B cell (primary cell): ENCODE results near the gene FANCL. TPM values are rescaled to one million over a fixed set of nuclear protein-coding genes. Genes with fewer than 3 reads are reported as not detected.

ENCODE experiments used
- ATAC-seq: fragments of 200-7000 bp; cut with Tn5 transposase; one replicate; pipeline ENCODE4 v1.10.0; 2021; ENCODE audit warnings: low read depth, mild to moderate bottlenecking, moderate number of reproducible peaks, moderate library complexity
- CTCF ChIA-PET: fragments of 350-600 bp; sonication (Branson Sonifier 250); formaldehyde crosslinking; loops from one replicate; lab custom pipeline; 2021; ENCODE audit warnings: antibody characterized with exemption, inconsistent platforms; lab: Charles Lee
- POLR2A ChIA-PET: fragments of 350-600 bp; sonication (Branson Sonifier 250); formaldehyde crosslinking; loops from one replicate; lab custom pipeline; 2021; ENCODE audit warnings: antibody characterized with exemption; lab: Charles Lee
- DNase-seq: peaks from one replicate; pipeline ENCODE4 v3.0.0; 2013
- H2AFZ ChIP-seq: 2 replicates; pipeline ENCODE4 v1.6.1; 2012; ENCODE audit warnings: mild to moderate bottlenecking, low read depth, low read length; ENCODE audit not compliant: insufficient read depth, poor library complexity, severe bottlenecking
- H3K27ac ChIP-seq, 2 donors: 1 replicate in 1 of 2; 2 replicates in 1 of 2; pipeline ENCODE4 v1.5.1; 2012 to 2013; ENCODE audit warnings: low read length in 2 of 2, mild to moderate bottlenecking in 2 of 2, moderate library complexity in 1 of 2
- H3K27me3 ChIP-seq, 4 experiments: fragments of 200-600 bp in 1 of 4; sonication (generic) in 1 of 4; replicated peaks in 1 of 4; 1 replicate in 2 of 4; 2 replicates in 2 of 4; pipeline versions ENCODE4 v1.6.1 to v1.7.0; 2013 to 2016; ENCODE audit warnings: low read length in 3 of 4, mild to moderate bottlenecking in 2 of 4, mixed read lengths in 1 of 4, moderate library complexity in 1 of 4; ENCODE audit not compliant: insufficient read depth in 4 of 4, control insufficient read depth in 3 of 4; ENCODE audit errors: control extremely low read depth in 1 of 4
- H3K36me3 ChIP-seq, 2 experiments: replicated peaks in 1 of 2; 1 replicate in 1 of 2; 2 replicates in 1 of 2; pipeline versions ENCODE4 v1.6.1 to v1.7.1; 2013; ENCODE audit warnings: low read length in 1 of 2; ENCODE audit not compliant: insufficient read depth in 2 of 2, control insufficient read depth in 1 of 2; ENCODE audit errors: control extremely low read depth in 1 of 2, extremely low read depth in 1 of 2
- H3K4me1 ChIP-seq, 2 donors: fragments of 200-600 bp in 1 of 2; sonication (generic) in 1 of 2; 1 replicate in 1 of 2; 2 replicates in 1 of 2; pipeline versions ENCODE4 v1.5.1 to v1.6.1; 2013 to 2017; ENCODE audit warnings: low read length in 2 of 2; ENCODE audit not compliant: control insufficient read depth in 2 of 2, insufficient read depth in 2 of 2
- H3K4me2 ChIP-seq: replicated peaks from 2 replicates; pipeline ENCODE3; 2012; ENCODE audit warnings: mild to moderate bottlenecking, low read depth, low read length; ENCODE audit not compliant: poor library complexity, severe bottlenecking
- H3K4me3 ChIP-seq, 5 experiments: fragments of 200-600 bp in 1 of 5; sonication (generic) in 1 of 5; 1 replicate in 3 of 5; 2 replicates in 2 of 5; pipeline versions ENCODE4 v1.5.1 to v1.7.0; 2011 to 2016; ENCODE audit warnings: low read length in 4 of 5, mild to moderate bottlenecking in 4 of 5, low read depth in 2 of 5, control low read depth in 1 of 5, moderate library complexity in 1 of 5; ENCODE audit not compliant: insufficient read depth in 1 of 5; ENCODE audit errors: control extremely low read depth in 1 of 5, extremely low read depth in 1 of 5
- H3K79me2 ChIP-seq: fragments of 200-600 bp; sonication (generic); one replicate; pipeline ENCODE4 v1.6.0; 2016; ENCODE audit warnings: low read length; ENCODE audit not compliant: control insufficient read depth, insufficient read depth
- H3K9ac ChIP-seq: fragments of 200-600 bp; sonication (generic); 2 replicates; pipeline ENCODE4 v1.6.1; 2017; ENCODE audit warnings: mild to moderate bottlenecking, low read length, moderate library complexity
- H3K9me3 ChIP-seq, 3 donors: one replicate each; pipeline versions ENCODE4 v1.6.1 to v1.7.1; 2013; ENCODE audit warnings: low read length in 2 of 3; ENCODE audit not compliant: control insufficient read depth in 2 of 3, insufficient read depth in 1 of 3; ENCODE audit errors: control extremely low read depth in 1 of 3
- H4K20me1 ChIP-seq: 2 replicates; pipeline ENCODE4 v1.6.0; 2012; ENCODE audit warnings: mild to moderate bottlenecking, low read length; ENCODE audit not compliant: insufficient read depth, control insufficient read depth, poor library complexity, severe bottlenecking
- H3K27ac Mint-ChIP-seq: one replicate; pipeline ENCODE4 v1.8.0; 2021; ENCODE audit warnings: mixed read lengths
- H3K27me3 Mint-ChIP-seq: one replicate; pipeline ENCODE4 v1.8.0; 2021; ENCODE audit warnings: mixed read lengths
- H3K4me1 Mint-ChIP-seq: one replicate; pipeline ENCODE4 v1.8.0; 2021; ENCODE audit warnings: mixed read lengths
- H3K4me3 Mint-ChIP-seq: one replicate; pipeline ENCODE4 v1.8.0; 2021; ENCODE audit warnings: mixed read lengths
- H3K9me3 Mint-ChIP-seq: one replicate; pipeline ENCODE4 v1.8.0; 2022; ENCODE audit warnings: mixed read lengths; ENCODE audit not compliant: insufficient read depth
- CTCF ChIP-seq: fragments of 200-600 bp; IDR thresholded peaks from one replicate; pipeline ENCODE4 v1.8.0; 2022; ENCODE audit warnings: antibody characterized with exemption, mild to moderate bottlenecking
- EZH2 ChIP-seq: IDR thresholded peaks from 2 replicates; pipeline ENCODE4 v1.6.1; 2012; ENCODE audit warnings: borderline replicate concordance, low read depth, mild to moderate bottlenecking, moderate library complexity, low read length; ENCODE audit not compliant: insufficient read depth, poor library complexity, severe bottlenecking
- WGBS: methylation state at CpG from one replicate; pipeline ENCODE4 v1.1.5; 2013; ENCODE audit warnings: missing lambda C conversion rate; ENCODE audit not compliant: insufficient coverage; 5-methylcytosine and 5-hydroxymethylcytosine counted together
- intact Hi-C: fragments of 100-400 bp; cut with micrococcal nuclease; formaldehyde crosslinking; loops from one replicate; pipeline ENCODE4 v1.10.0; 2022
- polyA plus RNA-seq: library from polyadenylated mRNA; depleted of rRNA; stranded (reverse); fragments of >200 nt; gene quantifications from 2 replicates; pipeline ENCODE4 v1.2.3, GENCODE V29; 2012
- total RNA-seq, 2 donors: library from RNA; stranded (reverse); fragments of 120-200 nt in 1 of 2; gene quantifications; 1 replicate in 1 of 2; 2 replicates in 1 of 2; pipeline versions ENCODE4 v1.2.3 to v1.2.4, GENCODE V29; 2013 to 2022

FANCL gene
- total and polyA plus RNA-seq, 2 donors (not counting 1 experiment from before 2014, with no cell fraction given): 9.1 to 31.7 TPM

GRCh38 chr2:58110765-58111164 is 130.4 kb downstream of the FANCL start:
- POLR2A ChIA-PET: no interaction called here
- H3K79me2 ChIP-seq: no peaks in the 10 kb centered on the region
- DNase-seq (no peak), ATAC-seq (no peak)
- Mint-ChIP-seq H3K27me3 (no peaks in the 10 kb centered on the region), H3K4me1 (peaks cover 3% of the 10 kb centered on the region), H3K27ac (no peak overlapping the region), H3K4me3 (no peak overlapping the region), H3K9me3 (no peaks in the 10 kb centered on the region)
- no peak overlapping the region for H3K4me3 ChIP-seq
- no peak overlapping the region for H3K27ac ChIP-seq
- H3K4me1 ChIP-seq: no peaks in the 10 kb centered on the region
- no peaks in the 10 kb centered on the region for H3K27me3 ChIP-seq
- H3K36me3 ChIP-seq: peaks cover 0 to 3% of the 10 kb centered on the region in 2 experiments
- intact Hi-C loops: no loop called here
- H3K9ac ChIP-seq: no peak overlapping the region
- no peak overlapping the region for H2AFZ ChIP-seq
- no peak for TF ChIP-seq EZH2
- no peak for TF ChIP-seq CTCF
- H4K20me1 ChIP-seq: no peaks in the 10 kb centered on the region
- no peaks in the 10 kb centered on the region for H3K9me3 ChIP-seq
- H3K4me2 ChIP-seq: no peak overlapping the region
- CTCF ChIA-PET: no interaction called here
- WGBS: no CpG with 5 or more reads among the region's 6 CpGs

GRCh38 chr2:58109481-58109880 is 131.6 kb downstream of the FANCL start:
- ChIA-PET CTCF (no interaction called here), POLR2A (no interaction called here)
- H2AFZ ChIP-seq: no peak overlapping the region
- no peaks in the 10 kb centered on the region for H3K27me3 ChIP-seq
- H3K4me2 ChIP-seq: no peak overlapping the region
- Mint-ChIP-seq H3K4me1 (peaks cover 3% of the 10 kb centered on the region), H3K27me3 (no peaks in the 10 kb centered on the region), H3K9me3 (no peaks in the 10 kb centered on the region), H3K27ac (no peak overlapping the region), H3K4me3 (no peak overlapping the region)
- no peak overlapping the region for H3K4me3 ChIP-seq
- H3K79me2 ChIP-seq: no peaks in the 10 kb centered on the region
- peaks cover 0 to 3% of the 10 kb centered on the region in 2 experiments for H3K36me3 ChIP-seq
- no peaks in the 10 kb centered on the region for H3K4me1 ChIP-seq
- no peaks in the 10 kb centered on the region for H3K9me3 ChIP-seq
- no peak overlapping the region for H3K9ac ChIP-seq
- intact Hi-C loops: no loop called here
- ATAC-seq (no peak), DNase-seq (no peak)
- no peak for TF ChIP-seq CTCF
- TF ChIP-seq EZH2: no peak
- WGBS: no CpG with 5 or more reads among the region's 2 CpGs
- H4K20me1 ChIP-seq: no peaks in the 10 kb centered on the region
- H3K27ac ChIP-seq: no peak overlapping the region

Other genes with a start within 250 kb of the FANCL start
- 33.4 and 35.5 TPM in 2 replicates for gene VRK2, start 194.5 kb downstream of the FANCL start, total RNA-seq
- gene VRK2, start 194.5 kb downstream of the FANCL start, polyA plus RNA-seq: 10.2 and 13.6 TPM in 2 replicates